ENCODE results near the gene TSPAN14. TPM values are rescaled to one million over a fixed set of nuclear protein-coding genes. Genes with fewer than 3 reads are reported as not detected.

Gene TSPAN14
- total RNA-seq, 1 experiment from 2014 or later, result 73.5 TPM

DNA sequence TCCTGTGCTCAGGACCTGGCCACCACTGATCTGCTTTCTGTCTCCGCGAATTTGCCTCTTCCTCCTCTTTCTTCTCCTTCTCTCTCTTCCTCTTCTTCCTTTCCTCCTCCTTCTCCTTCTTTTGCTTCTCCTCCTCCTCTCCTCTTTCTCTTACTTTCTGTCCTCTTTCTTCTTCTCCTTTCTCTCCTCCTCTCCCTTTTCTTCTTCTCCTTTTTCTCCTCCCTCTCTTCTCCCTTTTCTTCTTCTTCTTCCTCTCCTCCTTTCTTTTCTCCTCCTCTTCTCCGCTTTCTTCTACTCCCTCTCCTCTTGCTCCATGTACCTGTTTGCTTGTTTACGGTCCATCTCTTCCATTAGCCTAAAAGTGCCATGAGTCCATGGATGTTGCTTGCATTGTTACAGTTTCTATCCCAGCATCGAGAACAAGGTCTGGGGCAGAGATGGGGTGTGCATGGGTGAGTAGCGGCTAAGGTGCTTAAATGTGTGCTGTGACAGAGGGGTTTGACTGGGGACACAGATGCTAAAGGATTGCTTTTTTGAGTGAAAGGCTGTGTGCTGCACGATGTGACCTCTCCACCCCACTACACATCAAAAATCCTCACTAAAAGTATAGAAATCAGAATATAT lies 91.3 kb downstream of the TSPAN14 start:
- H3K4me1 Mint-ChIP-seq, result no peaks in the 10 kb centered on the region
- DNase-seq (ENCODE audit: low spot score) (no peak), ATAC-seq (no peak)
- no peak for TF ChIP-seq GABPB1 (CRISPR knock-in tag; IDR thresholded peaks at IDR 0.05)
- no peak for TF ChIP-seq CTCF (IDR thresholded peaks at IDR 0.05)
- no peak for TF ChIP-seq RELA (CRISPR knock-in tag; IDR thresholded peaks at IDR 0.05; ENCODE audit: borderline replicate concordance)
- TF ChIP-seq, protein P1, sequence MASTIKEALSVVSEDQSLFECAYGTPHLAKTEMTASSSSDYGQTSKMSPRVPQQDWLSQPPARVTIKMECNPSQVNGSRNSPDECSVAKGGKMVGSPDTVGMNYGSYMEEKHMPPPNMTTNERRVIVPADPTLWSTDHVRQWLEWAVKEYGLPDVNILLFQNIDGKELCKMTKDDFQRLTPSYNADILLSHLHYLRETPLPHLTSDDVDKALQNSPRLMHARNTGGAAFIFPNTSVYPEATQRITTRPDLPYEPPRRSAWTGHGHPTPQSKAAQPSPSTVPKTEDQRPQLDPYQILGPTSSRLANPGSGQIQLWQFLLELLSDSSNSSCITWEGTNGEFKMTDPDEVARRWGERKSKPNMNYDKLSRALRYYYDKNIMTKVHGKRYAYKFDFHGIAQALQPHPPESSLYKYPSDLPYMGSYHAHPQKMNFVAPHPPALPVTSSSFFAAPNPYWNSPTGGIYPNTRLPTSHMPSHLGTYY (CRISPR knock-in tag; IDR thresholded peaks at IDR 0.05), result no peak
- no peak for TF ChIP-seq ZNF396 (CRISPR knock-in tag; IDR thresholded peaks at IDR 0.05; ENCODE audit: borderline replicate concordance)
- TF ChIP-seq ZSCAN18 (CRISPR knock-in tag; IDR thresholded peaks at IDR 0.05), result no peak
- no peak for TF ChIP-seq ZNF219 (CRISPR knock-in tag; IDR thresholded peaks at IDR 0.05; ENCODE audit: borderline replicate concordance)
- no peak for TF ChIP-seq ZNF138 (CRISPR knock-in tag; conservative IDR thresholded peaks at IDR 0.05)
- no peak for TF ChIP-seq HMGA2 (CRISPR knock-in tag; IDR thresholded peaks at IDR 0.05)
- TF ChIP-seq, protein P2, sequence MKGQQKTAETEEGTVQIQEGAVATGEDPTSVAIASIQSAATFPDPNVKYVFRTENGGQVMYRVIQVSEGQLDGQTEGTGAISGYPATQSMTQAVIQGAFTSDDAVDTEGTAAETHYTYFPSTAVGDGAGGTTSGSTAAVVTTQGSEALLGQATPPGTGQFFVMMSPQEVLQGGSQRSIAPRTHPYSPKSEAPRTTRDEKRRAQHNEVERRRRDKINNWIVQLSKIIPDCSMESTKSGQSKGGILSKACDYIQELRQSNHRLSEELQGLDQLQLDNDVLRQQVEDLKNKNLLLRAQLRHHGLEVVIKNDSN (CRISPR knock-in tag; IDR thresholded peaks at IDR 0.05), result no peak
- H3K27me3 Mint-ChIP-seq (ENCODE audit: low read depth), result peaks cover 6% of the 10 kb centered on the region
- peaks cover 4% of the 10 kb centered on the region; the same call in 1 of the 2 replicates for H3K36me3 Mint-ChIP-seq
- no peak overlapping the region for H3K27ac Mint-ChIP-seq
- CTCF ChIA-PET, result no interaction called here
- H3K4me3 Mint-ChIP-seq, result no peak overlapping the region
- POLR2A ChIA-PET, result no interaction called here
- peaks cover 9% of the 10 kb centered on the region for H3K9me3 Mint-ChIP-seq

- peak; percentile 27 for DNase-seq (ENCODE audit: low spot score)
- no peak overlapping the region for H3K27ac Mint-ChIP-seq
- no peak overlapping the region for H3K4me3 Mint-ChIP-seq
- CTCF ChIA-PET, result interaction anchor here (0.7 to 2.6 kb wide), 7 partner anchors 15 to 174 kb away, joined by 3 to 24 read pairs (median 5); no protein-coding TSS in a partner anchor
- no peaks in the 10 kb centered on the region for H3K27me3 Mint-ChIP-seq (ENCODE audit: low read depth)
- no peaks in the 10 kb centered on the region for H3K36me3 Mint-ChIP-seq
- ATAC-seq, result peak; percentile 76
- POLR2A ChIA-PET, result no interaction called here
- H3K4me1 Mint-ChIP-seq, result peaks cover 18% of the 10 kb centered on the region
- H3K9me3 Mint-ChIP-seq, result no peaks in the 10 kb centered on the region
- peak; percentile 33; the same call in 1 of the 2 replicates for TF ChIP-seq ZNF423 (CRISPR knock-in tag; IDR thresholded peaks at IDR 0.05)
- no peak for TF ChIP-seq HMGA2 (CRISPR knock-in tag; IDR thresholded peaks at IDR 0.05)
These were observed 98.1 kb downstream of the TSPAN14 start for GRCh38 chr10:80552151-80552646.

- Mint-ChIP-seq H3K4me3 (no peak overlapping the region), H3K27ac (no peak overlapping the region), H3K9me3 (no peaks in the 10 kb centered on the region), H3K4me1 (peaks cover 18% of the 10 kb centered on the region), H3K36me3 (no peaks in the 10 kb centered on the region), H3K27me3 (ENCODE audit: low read depth) (no peaks in the 10 kb centered on the region)
- ChIA-PET CTCF (interaction anchor here (1.1 to 2.6 kb wide), 5 partner anchors 14 to 175 kb away, joined by 3 to 24 read pairs (median 4); no protein-coding TSS in a partner anchor), POLR2A (no interaction called here)
- DNase-seq (ENCODE audit: low spot score), result no peak
- ATAC-seq, result no peak
- TF ChIP-seq OVOL2 (CRISPR knock-in tag; IDR thresholded peaks at IDR 0.05; ENCODE audit: borderline replicate concordance), result no peak
- TF ChIP-seq, protein P3, sequence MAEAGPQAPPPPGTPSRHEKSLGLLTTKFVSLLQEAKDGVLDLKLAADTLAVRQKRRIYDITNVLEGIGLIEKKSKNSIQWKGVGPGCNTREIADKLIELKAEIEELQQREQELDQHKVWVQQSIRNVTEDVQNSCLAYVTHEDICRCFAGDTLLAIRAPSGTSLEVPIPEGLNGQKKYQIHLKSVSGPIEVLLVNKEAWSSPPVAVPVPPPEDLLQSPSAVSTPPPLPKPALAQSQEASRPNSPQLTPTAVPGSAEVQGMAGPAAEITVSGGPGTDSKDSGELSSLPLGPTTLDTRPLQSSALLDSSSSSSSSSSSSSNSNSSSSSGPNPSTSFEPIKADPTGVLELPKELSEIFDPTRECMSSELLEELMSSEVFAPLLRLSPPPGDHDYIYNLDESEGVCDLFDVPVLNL (CRISPR knock-in tag; IDR thresholded peaks at IDR 0.05; ENCODE audit: borderline replicate concordance, low read depth), result no peak
- TF ChIP-seq ZNF138 (CRISPR knock-in tag; conservative IDR thresholded peaks at IDR 0.05), result no peak
- TF ChIP-seq, protein P4, sequence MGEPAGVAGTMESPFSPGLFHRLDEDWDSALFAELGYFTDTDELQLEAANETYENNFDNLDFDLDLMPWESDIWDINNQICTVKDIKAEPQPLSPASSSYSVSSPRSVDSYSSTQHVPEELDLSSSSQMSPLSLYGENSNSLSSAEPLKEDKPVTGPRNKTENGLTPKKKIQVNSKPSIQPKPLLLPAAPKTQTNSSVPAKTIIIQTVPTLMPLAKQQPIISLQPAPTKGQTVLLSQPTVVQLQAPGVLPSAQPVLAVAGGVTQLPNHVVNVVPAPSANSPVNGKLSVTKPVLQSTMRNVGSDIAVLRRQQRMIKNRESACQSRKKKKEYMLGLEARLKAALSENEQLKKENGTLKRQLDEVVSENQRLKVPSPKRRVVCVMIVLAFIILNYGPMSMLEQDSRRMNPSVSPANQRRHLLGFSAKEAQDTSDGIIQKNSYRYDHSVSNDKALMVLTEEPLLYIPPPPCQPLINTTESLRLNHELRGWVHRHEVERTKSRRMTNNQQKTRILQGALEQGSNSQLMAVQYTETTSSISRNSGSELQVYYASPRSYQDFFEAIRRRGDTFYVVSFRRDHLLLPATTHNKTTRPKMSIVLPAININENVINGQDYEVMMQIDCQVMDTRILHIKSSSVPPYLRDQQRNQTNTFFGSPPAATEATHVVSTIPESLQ (CRISPR knock-in tag; IDR thresholded peaks at IDR 0.05), result no peak
These were observed 99.3 kb downstream of the TSPAN14 start for GRCh38 chr10:80553436-80553835.

Data from WTC11 (cell line).